Calu3 (cell line): ENCODE data around the gene MAGOHB. TPM values are rescaled to one million over a fixed set of nuclear protein-coding genes. Genes with fewer than 3 reads are reported as not detected.
A peak's percentile ranks its signal among the peaks of the same experiment; 100 is the strongest.

Experiments
- BruUV-seq: library from RNA; stranded (reverse); fragments of 400-500 nt; replicated peaks from 2 replicates; lab custom pipeline; 2021; lab: Mats Ljungman, UMichigan
- CTCF ChIA-PET: fragments of 300-600 bp; sonication (Branson Sonifier 250); formaldehyde crosslinking; loops from one replicate; lab custom pipeline; 2022; ENCODE audit warnings: antibody characterized with exemption; lab: Charles Lee
- DNase-seq: peaks from one replicate; pipeline ENCODE4 v3.0.0; 2022
- H3K27ac Mint-ChIP-seq: one replicate; pipeline ENCODE4 v1.8.0; 2022; ENCODE audit warnings: mixed read lengths; ENCODE audit not compliant: unreplicated experiment
- H3K27me3 Mint-ChIP-seq: one replicate; pipeline ENCODE4 v1.8.0; 2022; ENCODE audit warnings: mixed read lengths; ENCODE audit not compliant: unreplicated experiment
- H3K36me3 Mint-ChIP-seq: one replicate; pipeline ENCODE4 v1.8.0; 2022; ENCODE audit warnings: mild to moderate bottlenecking, moderate library complexity, mixed read lengths; ENCODE audit not compliant: insufficient read depth, unreplicated experiment
- H3K4me1 Mint-ChIP-seq: one replicate; pipeline ENCODE4 v1.8.0; 2022; ENCODE audit warnings: mild to moderate bottlenecking, low read depth, mixed read lengths; ENCODE audit not compliant: unreplicated experiment
- H3K4me3 Mint-ChIP-seq: one replicate; pipeline ENCODE4 v1.8.0; 2022; ENCODE audit warnings: mild to moderate bottlenecking, low read depth, moderate library complexity, mixed read lengths; ENCODE audit not compliant: unreplicated experiment
- H3K9me3 Mint-ChIP-seq: one replicate; pipeline ENCODE4 v1.8.0; 2022; ENCODE audit warnings: low read depth, mixed read lengths; ENCODE audit not compliant: unreplicated experiment
- intact Hi-C: fragments of 100-400 bp; cut with micrococcal nuclease; formaldehyde crosslinking; loops from one replicate; pipeline ENCODE4 v1.10.0; 2022; ENCODE audit not compliant: unreplicated experiment
- total RNA-seq: library from RNA; stranded (reverse); gene quantifications from 2 replicates; pipeline ENCODE4 v1.2.3, GENCODE V29; 2022
- TF ChIP-seq, protein P1 (sequence below): fragments of 200-600 bp; IDR thresholded peaks from one replicate; pipeline ENCODE4 v1.8.0; 2022; ENCODE audit warnings: antibody characterized with exemption; ENCODE audit not compliant: unreplicated experiment

Gene MAGOHB
- total RNA-seq, 1 experiment from 2014 or later, result 61.4 TPM

DNA sequence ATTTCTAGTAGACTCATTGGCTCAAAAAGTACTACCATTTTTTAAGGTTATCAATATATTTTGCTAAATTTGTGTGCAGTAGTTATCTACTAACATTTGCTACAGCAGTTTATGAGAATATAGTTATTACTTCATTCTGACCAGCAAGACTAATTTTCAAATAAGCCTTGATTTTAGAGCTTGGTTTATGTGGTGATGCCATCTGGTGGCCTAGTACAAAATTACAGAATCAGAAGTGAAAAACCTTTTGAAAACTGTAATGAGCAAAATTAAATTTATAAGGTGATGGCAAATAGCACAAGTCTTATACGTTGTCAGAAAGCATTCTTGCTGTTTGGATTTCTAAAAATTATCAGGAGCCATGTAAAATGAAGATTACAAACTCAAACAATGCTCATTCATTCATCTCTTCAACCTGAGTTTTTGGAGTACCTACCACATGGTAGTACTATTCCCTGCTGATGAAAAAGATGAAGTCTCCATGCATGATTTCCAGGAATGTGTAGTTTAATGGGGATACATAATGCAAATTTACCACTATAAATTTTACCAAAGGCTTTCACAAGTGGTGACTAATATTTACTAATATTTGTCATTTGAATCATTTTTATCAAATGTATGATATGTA, 51.0 kb downstream of the MAGOHB start:
- CTCF ChIA-PET, result interaction anchor here (0.6 to 1.5 kb wide), 6 partner anchors 14 to 409 kb away, joined by 3 read pairs; no protein-coding TSS in a partner anchor
- Mint-ChIP-seq H3K36me3 (no peaks in the 10 kb centered on the region), H3K9me3 (no peaks in the 10 kb centered on the region), H3K4me3 (no peak overlapping the region), H3K27ac (no peak overlapping the region), H3K27me3 (no peaks in the 10 kb centered on the region), H3K4me1 (no peaks in the 10 kb centered on the region)
- no TSS peak for BruUV-seq
- peak; percentile 45 for DNase-seq
- intact Hi-C loops, result loop anchor here (1.0 to 5.0 kb wide), 5 partner anchors 110 to 410 kb away; partner anchors contain the start of gene STYK1
- TF ChIP-seq, protein P1, sequence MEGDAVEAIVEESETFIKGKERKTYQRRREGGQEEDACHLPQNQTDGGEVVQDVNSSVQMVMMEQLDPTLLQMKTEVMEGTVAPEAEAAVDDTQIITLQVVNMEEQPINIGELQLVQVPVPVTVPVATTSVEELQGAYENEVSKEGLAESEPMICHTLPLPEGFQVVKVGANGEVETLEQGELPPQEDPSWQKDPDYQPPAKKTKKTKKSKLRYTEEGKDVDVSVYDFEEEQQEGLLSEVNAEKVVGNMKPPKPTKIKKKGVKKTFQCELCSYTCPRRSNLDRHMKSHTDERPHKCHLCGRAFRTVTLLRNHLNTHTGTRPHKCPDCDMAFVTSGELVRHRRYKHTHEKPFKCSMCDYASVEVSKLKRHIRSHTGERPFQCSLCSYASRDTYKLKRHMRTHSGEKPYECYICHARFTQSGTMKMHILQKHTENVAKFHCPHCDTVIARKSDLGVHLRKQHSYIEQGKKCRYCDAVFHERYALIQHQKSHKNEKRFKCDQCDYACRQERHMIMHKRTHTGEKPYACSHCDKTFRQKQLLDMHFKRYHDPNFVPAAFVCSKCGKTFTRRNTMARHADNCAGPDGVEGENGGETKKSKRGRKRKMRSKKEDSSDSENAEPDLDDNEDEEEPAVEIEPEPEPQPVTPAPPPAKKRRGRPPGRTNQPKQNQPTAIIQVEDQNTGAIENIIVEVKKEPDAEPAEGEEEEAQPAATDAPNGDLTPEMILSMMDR, result peak; percentile 63

GRCh38 chr12:10559244-10559643, 54.2 kb downstream of the MAGOHB start:
- no peaks in the 10 kb centered on the region for H3K4me1 Mint-ChIP-seq
- H3K4me3 Mint-ChIP-seq, result no peak overlapping the region
- CTCF ChIA-PET, result interaction anchor here (0.5 to 1.2 kb wide), 2 partner anchors 192 to 417 kb away, joined by 4 to 6 read pairs; no protein-coding TSS in a partner anchor
- no TSS peak for BruUV-seq
- no peaks in the 10 kb centered on the region for H3K9me3 Mint-ChIP-seq
- TF ChIP-seq, protein P1, result no peak
- intact Hi-C loops, result no loop called here
- no peaks in the 10 kb centered on the region for H3K36me3 Mint-ChIP-seq
- H3K27ac Mint-ChIP-seq, result no peak overlapping the region
- no peak for DNase-seq
- H3K27me3 Mint-ChIP-seq, result no peaks in the 10 kb centered on the region

- DNase-seq, result no peak
- Mint-ChIP-seq H3K27ac (no peak overlapping the region), H3K4me3 (no peak overlapping the region), H3K36me3 (no peaks in the 10 kb centered on the region), H3K9me3 (no peaks in the 10 kb centered on the region), H3K27me3 (no peaks in the 10 kb centered on the region), H3K4me1 (no peaks in the 10 kb centered on the region)
- intact Hi-C loops, result no loop called here
- BruUV-seq, result no TSS peak
- TF ChIP-seq, protein P1, result no peak
- CTCF ChIA-PET, result interaction anchor here (0.5 to 1.2 kb wide), 2 partner anchors 192 to 416 kb away, joined by 4 to 6 read pairs; no protein-coding TSS in a partner anchor
Measured at GRCh38 chr12:10558789-10559188, 54.6 kb downstream of the MAGOHB start.

DNA sequence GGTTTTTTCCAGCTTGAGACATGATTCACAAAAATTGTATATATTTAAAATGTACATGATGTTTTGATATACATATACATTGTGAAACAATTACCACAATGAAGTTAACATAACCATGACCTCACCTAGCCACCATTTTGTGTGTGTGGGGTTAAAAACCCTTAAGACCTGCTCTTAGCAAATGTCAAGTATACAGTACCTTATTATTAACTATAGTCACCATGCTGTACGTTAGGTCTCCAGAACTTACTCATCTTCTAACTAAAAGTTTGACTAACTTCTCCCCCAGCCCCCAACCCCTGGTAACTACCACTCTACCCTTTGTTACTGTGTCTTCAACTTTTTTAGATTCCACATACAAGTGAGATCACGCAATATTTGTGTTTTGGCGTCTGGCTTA, 55.1 kb downstream of the MAGOHB start:
- no peak overlapping the region for H3K4me3 Mint-ChIP-seq
- intact Hi-C loops, result no loop called here
- CTCF ChIA-PET, result interaction anchor here (1.2 kb wide), 1 partner anchor 192 kb away, joined by 6 read pairs; no protein-coding TSS in a partner anchor

More for the DNA sequence above, 55.1 kb downstream of the MAGOHB start:
- Mint-ChIP-seq H3K4me1 (no peaks in the 10 kb centered on the region), H3K27me3 (no peaks in the 10 kb centered on the region), H3K36me3 (no peaks in the 10 kb centered on the region), H3K9me3 (no peaks in the 10 kb centered on the region), H3K27ac (no peak overlapping the region)
- TF ChIP-seq, protein P1, result no peak
- BruUV-seq, result no TSS peak
- DNase-seq, result no peak
